ENCODE data around the gene PNPLA6.
"Not testable (repeated sequence)": the region's sequence is repeated elsewhere in the genome, so short reads cannot be mapped to it uniquely, and the experiment has no call there.

PNPLA6 gene

DNA sequence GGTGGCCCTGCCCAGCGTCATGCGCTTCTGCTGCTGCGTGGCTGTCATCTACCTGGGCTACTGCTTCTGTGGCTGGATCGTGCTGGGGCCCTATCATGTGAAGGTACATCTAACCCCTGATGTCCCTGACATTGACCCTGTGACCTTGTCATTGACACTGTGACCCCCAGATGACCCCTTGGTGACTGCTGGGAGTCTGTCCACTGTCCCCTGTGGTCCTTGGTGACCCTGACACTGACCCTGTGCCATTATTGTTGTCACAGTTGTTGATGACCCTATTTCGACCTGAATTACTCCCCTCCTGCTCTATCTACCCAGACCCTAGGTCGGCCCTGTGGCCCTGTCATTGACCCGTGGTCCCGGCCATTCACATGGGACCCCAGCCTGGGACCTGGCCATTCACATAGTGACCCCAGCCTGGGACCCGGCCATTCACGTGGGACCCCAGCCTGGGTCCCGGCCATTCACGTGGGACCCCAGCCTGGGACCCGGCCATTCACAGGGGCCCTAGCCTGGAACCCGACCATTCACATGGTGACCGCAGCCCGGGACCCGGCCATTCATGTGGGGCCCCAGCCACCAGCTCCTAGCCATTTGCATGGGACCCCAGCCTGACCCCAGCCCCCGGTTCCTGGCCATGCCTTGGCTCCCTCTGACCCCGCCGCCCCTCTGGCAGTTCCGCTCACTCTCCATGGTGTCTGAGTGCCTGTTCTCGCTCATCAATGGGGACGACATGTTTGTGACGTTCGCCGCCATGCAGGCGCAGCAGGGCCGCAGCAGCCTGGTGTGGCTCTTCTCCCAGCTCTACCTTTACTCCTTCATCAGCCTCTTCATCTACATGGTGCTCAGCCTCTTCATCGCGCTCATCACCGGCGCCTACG, 5.7 kb upstream of the PNPLA6 start:
- no peak for DNase-seq (ENCODE audit: low read depth in 2 of 3, low spot score in 2 of 3)

DNA sequence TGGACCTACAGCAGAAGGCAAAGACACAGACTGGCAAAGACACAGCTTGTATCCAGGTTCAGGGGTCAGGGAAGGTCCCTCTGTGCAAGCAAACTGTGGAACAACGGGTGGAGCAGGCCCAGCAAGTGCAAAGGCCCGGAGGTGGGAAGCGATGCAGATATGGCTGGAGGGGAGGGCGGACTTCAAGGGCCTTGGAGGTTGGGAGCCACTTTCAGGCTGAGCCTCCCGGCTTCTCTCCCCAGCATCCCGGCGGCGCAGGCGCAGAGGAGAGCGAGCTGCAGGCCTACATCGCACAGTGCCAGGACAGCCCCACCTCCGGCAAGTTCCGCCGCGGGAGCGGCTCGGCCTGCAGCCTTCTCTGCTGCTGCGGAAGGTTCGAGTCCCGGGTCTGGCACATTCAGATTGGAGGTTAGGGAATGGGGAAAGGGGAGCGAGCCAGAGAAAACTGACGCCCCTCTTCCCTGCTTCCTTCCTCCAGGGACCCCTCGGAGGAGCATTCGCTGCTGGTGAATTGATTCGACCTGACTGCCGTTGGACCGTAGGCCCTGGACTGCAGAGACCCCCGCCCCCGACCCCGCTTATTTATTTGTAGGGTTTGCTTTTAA, 2.1 kb upstream of the PNPLA6 start:
- no peak for DNase-seq (ENCODE audit: low read depth in 2 of 3, low spot score in 2 of 3)

- peak; percentile 54 to 69 (median 62) for DNase-seq (ENCODE audit: low read depth in 2 of 3, low spot score in 2 of 3)
Observed at GRCh38 chr19:7533925-7534480, 1.5 kb upstream of the PNPLA6 start.

DNA sequence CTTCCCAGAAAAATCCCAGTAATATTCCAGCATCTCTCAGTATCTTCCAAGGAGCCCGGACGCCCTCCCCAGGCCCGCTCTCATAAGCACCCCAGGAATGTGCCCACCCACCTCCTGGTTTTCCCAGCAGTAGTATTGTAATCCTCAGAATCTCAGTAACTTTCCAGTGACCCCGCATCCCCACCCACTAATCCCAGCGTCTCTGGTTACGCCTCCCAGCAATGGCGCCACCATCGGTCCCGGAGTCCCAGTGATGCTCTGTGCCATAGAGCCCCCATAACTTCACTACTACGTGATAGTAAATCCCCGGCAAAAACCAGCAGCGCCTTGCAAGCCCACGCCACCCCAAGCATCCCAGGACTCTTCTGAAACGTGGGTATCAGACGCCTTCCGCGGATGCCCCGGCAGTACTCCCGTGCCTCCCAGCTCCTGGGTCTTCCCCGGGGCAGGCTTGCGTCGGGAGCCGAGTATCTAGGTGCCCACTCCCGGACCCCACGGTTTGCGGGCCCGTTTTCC, 928 bp upstream of the PNPLA6 start:
- DNase-seq (ENCODE audit: low read depth in 2 of 3, low spot score in 2 of 3), result peak in 2 of 3 experiments; percentile 23 to 25

DNA sequence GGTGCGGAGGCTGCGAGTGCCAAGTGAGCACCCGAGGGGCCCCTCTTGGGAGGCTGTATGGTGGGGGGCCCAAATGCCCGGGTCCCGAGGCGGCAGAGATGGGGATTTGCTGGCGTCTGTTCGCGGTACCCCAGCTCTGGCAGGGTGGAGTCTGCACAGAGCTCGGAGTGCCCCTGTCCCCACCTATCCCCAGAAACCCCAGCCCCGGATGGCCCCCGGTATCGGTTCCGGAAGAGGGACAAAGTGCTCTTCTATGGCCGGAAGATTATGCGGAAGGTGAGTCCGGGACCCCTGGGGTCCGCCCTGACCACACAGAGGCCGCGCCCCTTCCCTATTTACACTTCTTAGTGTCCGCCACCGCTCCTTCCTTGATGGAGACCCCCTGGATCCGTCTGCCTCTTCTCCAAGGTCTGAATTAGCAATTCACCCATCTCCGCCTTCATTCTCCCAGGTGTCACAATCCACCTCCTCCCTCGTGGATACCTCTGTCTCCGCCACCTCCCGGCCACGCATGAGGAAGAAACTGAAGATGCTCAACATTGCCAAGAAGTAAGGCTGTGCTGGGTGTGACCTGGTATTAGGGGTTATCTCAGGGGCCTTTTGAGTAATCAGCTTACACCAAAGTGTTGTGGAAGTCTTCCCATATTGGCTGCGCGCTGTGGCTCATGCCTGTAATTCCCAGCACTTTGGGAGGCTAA, 630 bp downstream of the PNPLA6 start:
- DNase-seq (ENCODE audit: low read depth in 2 of 3, low spot score in 2 of 3), result no peak

GRCh38 chr19:7538990-7539389, 3.5 kb downstream of the PNPLA6 start:
- DNase-seq (ENCODE audit: low read depth in 2 of 3, low spot score in 2 of 3), result not testable (repeated sequence)

DNA sequence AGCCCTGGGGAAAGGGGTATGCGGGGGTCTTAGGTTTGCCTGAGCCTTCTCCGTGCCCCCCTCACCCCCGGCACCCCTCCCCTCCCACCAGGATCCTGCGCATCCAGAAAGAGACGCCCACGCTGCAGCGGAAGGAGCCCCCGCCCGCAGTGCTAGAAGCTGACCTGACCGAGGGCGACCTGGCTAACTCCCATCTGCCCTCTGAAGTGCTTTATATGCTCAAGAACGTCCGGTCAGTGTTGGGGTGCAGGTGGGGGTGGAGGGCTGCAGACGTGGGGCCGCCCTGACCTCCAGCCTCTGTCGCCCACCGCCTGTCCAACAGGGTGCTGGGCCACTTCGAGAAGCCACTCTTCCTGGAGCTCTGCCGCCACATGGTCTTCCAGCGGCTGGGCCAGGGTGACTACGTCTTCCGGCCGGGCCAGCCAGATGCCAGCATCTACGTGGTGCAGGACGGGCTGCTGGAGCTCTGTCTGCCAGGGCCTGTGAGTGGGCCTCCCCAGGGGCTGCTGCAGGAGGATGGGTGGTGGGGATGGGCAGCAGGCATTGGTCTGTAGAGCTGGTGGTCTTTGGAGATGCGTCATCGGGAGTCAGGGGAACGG, 4.4 kb downstream of the PNPLA6 start:
- DNase-seq (ENCODE audit: low read depth in 2 of 3, low spot score in 2 of 3), result no peak

GRCh38 chr19:7540761-7541474, 5.4 kb downstream of the PNPLA6 start:
- peak in 1 of 3 experiments; percentile 27 for DNase-seq (ENCODE audit: low read depth in 2 of 3, low spot score in 2 of 3)

DNA sequence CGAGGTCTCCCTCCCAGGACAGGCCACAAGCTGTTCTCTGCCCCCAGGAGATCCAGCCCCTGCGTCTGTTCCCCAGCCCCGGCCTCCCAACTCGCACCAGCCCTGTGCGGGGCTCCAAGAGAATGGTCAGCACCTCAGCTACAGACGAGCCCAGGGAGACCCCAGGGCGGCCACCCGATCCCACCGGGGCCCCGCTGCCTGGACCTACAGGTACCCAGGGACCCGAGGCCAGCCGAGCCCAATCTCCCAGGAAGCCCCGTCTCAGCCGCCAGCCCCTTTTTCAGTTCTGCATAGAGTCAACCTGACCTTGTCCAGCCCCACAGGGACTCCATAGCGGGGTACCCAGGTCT, 5.9 kb downstream of the PNPLA6 start:
- no peak for DNase-seq (ENCODE audit: low read depth in 2 of 3, low spot score in 2 of 3)

DNA sequence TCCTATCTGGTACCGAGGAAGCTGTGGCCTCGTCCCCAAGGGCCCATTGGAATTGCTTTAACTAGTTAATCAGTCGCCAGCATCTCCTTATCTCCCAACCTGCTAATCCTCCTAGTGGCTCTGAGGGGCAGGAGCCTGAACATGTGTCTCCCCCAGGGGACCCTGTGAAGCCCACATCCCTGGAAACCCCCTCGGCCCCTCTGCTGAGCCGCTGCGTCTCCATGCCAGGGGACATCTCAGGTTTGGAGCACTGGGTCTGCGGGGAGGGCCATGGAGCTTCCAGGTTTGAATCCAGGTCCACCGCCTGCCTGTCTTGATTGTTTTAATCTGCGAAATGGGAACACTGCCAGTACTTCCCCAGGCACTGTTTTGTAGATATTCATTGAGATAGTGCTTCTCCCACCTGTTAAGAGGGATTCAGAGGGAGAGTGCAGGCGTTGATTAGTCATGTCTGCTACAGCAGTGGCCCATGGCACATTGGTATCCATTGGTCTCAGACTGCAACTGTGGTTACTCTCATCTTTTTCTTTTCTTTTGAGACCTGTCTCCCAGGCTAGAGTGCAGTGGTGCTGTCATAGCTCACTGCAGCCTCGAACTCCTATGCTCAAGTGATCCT, 6.4 kb downstream of the PNPLA6 start:
- no peak for DNase-seq (ENCODE audit: low read depth in 2 of 3, low spot score in 2 of 3)

- DNase-seq (ENCODE audit: low read depth in 2 of 3, low spot score in 2 of 3), result no peak
Observed at GRCh38 chr19:7542556-7543348, 7.2 kb downstream of the PNPLA6 start.

DNA sequence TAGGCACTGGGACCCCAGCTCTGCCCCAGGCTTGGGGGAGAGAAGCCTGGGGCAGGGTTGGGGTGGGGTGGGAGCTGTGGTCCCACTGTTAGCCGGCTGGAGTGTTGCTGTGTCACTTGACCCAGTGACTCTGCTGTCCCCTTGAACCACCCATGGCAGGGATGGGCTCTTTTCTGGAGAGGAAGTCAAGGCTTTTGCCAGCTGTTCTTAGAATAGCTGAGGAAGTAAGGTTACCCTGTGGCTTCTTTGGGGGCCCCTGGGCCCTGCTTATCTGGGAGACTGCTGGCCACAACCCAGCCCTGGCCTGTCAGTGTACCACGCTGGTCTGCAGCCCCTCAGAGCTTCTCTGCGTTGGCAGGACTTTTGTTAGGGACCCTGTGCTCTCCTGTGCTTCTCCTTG, 9.1 kb downstream of the PNPLA6 start:
- no peak for DNase-seq (ENCODE audit: low read depth in 2 of 3, low spot score in 2 of 3)

GRCh38 chr19:7545300-7545699, 9.8 kb downstream of the PNPLA6 start:
- no peak for DNase-seq (ENCODE audit: low read depth in 2 of 3, low spot score in 2 of 3)

DNA sequence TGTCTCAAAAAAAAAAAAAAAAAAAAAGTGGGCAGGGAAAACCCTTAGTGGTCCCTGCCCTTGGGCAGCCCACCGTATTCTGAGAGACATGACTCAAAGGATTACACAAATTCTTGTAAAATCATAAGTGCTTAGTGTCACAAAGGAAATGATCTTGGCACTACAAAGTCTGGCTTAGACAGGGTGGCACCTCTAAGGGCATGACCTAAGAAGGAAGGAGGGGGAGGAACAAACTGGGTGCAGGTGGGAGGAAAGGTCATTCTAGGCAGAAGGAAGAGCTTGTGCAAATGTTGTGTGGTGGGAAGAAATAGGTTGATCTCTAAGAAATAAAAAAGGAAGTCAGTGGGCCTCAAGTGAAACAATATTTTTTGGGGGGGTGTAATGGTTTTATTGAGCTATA, 10.4 kb downstream of the PNPLA6 start:
- no peak for DNase-seq (ENCODE audit: low read depth in 2 of 3, low spot score in 2 of 3)

DNA sequence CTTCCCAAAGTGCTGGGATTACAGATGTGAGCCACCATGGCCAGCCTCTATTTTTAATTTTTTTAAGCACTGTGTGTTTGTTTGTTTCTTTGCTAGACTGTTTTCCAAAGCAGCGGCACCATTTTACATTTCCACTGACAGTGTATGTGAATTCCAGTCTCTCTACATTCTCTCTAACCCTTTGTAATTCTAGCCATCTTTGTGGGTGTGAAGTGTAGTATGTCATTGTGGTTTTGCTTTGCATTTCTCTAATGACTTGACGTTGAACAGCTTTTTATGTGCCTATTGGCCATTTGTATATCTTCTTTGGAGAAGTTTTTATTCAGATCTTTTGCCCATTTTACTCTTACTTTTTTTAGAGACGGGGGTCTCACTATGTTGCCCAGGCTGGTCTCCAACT, 11.6 kb downstream of the PNPLA6 start:
- no peak for DNase-seq (ENCODE audit: low read depth in 2 of 3, low spot score in 2 of 3)

DNA sequence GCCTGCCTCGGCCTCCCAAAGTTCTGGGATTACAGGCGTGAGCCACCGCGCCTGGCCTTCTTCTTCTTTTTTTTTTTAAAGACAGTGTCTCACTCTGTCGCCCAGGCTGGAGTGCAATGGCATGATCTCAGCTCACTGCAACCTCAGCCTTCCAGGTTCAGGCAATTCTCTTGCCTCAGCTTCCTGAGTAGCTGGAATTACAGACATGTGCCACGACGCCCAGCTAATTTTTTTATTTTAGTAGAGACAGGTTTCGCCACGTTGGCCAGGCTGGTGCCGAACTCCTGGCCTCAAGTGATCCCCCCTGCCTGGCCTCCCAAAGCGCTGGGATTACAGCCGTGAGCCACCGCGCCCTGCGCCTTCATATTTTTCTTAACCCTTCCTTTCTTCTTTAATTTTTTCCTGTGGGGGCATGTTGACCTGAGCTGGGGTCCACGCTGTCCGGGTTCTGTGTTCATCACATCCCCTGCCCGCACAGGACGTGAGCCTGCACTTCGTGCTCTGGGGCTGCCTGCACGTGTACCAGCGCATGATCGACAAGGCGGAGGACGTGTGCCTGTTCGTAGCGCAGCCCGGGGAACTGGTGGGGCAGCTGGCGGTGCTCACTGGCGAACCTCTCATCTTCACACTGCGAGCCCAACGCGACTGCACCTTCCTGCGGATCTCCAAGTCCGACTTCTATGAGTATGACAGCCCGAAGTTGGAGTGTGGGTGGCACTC, 14.1 kb downstream of the PNPLA6 start:
- no peak for DNase-seq (ENCODE audit: low read depth in 2 of 3, low spot score in 2 of 3)

- DNase-seq (ENCODE audit: low read depth in 2 of 3, low spot score in 2 of 3), result no peak
Observed at GRCh38 chr19:7550169-7550770, 14.8 kb downstream of the PNPLA6 start.

Data from activated CD8-positive, alpha-beta memory T cell treated with anti-CD3 and anti-CD28 coated beads for 48 hours (primary cell).